Lung (tissue), 12 donors: Measurements from ENCODE around the gene IMMP1L. TPM values are rescaled to one million over a fixed set of nuclear protein-coding genes. Genes with fewer than 3 reads are reported as not detected.
"Not testable (repeated sequence)": the region's sequence is repeated elsewhere in the genome, so short reads cannot be mapped to it uniquely, and the experiment has no call there.

Experiments
- ATAC-seq: fragments of 200-7000 bp; cut with Tn5 transposase; one replicate; pipeline ENCODE4 v1.9.1; 2020; ENCODE audit warnings: moderate number of reproducible peaks; ENCODE audit not compliant: insufficient read depth, low FRiP score
- DNase-seq, 3 donors: peaks; one replicate each; pipeline ENCODE4 v3.0.0-alpha.2; 2013 to 2017
- H3K27ac ChIP-seq, 2 donors: one replicate each; pipeline ENCODE4 v1.5.1; 2013; ENCODE audit warnings: mild to moderate bottlenecking in 2 of 2, moderate library complexity in 2 of 2, control low read depth in 1 of 2, inconsistent platforms in 1 of 2, low read depth in 1 of 2, low read length in 1 of 2
- H3K27me3 ChIP-seq, 3 donors: one replicate each; pipeline ENCODE4 v1.5.1; 2013; ENCODE audit warnings: low read length in 2 of 3; ENCODE audit not compliant: control insufficient read depth in 3 of 3, insufficient read depth in 3 of 3
- H3K36me3 ChIP-seq, 4 donors: one replicate each; pipeline ENCODE4 v1.5.1; 2013; ENCODE audit warnings: low read length in 4 of 4, mild to moderate bottlenecking in 1 of 4, moderate library complexity in 1 of 4; ENCODE audit not compliant: control insufficient read depth in 4 of 4, insufficient read depth in 4 of 4
- H3K4me1 ChIP-seq, 5 donors: one replicate each; pipeline ENCODE4 v1.5.1; 2013; ENCODE audit warnings: low read length in 5 of 5, mild to moderate bottlenecking in 2 of 5, moderate library complexity in 1 of 5; ENCODE audit not compliant: control insufficient read depth in 5 of 5, insufficient read depth in 5 of 5
- H3K4me3 ChIP-seq: one replicate; pipeline ENCODE4 v1.5.1; 2013; ENCODE audit warnings: mild to moderate bottlenecking, control low read depth, moderate library complexity
- H3K9ac ChIP-seq, 2 donors: one replicate each; pipeline ENCODE4 v1.5.1; 2013; ENCODE audit warnings: low read length in 2 of 2, control low read depth in 1 of 2; ENCODE audit not compliant: insufficient read depth in 1 of 2
- H3K9me3 ChIP-seq, 4 donors: one replicate each; pipeline ENCODE4 v1.5.1; 2013; ENCODE audit warnings: low read length in 3 of 4, mild to moderate bottlenecking in 1 of 4, moderate library complexity in 1 of 4; ENCODE audit not compliant: control insufficient read depth in 4 of 4, insufficient read depth in 3 of 4
- CTCF ChIP-seq: IDR thresholded peaks from 2 replicates; pipeline ENCODE4 v1.5.1; 2012; ENCODE audit warnings: mild to moderate bottlenecking; ENCODE audit errors: control extremely low read depth, extremely low read depth
- WGBS, 2 donors: extraction: QIAGEN DNeasy Blood & Tissue Kit; methylation state at CpG; one replicate each; pipeline ENCODE4 v1.1.7; 2013; 5-methylcytosine and 5-hydroxymethylcytosine counted together
- polyA plus RNA-seq, 2 donors: library from polyadenylated mRNA; stranded (reverse); fragments of 200-250 nt; gene quantifications; one replicate each; pipeline ENCODE4 v1.2.1, GENCODE V29; 2013
- total RNA-seq, 2 donors: library from RNA; depleted of rRNA in 1 of 2; stranded (reverse); fragments of >200 nt in 1 of 2; gene quantifications; one replicate each; pipeline ENCODE4 v1.2.1, GENCODE V29; 2014 to 2021
- donor health status: control.
- donor health status: control.
- donor health status: Bipolar disorder and iron deficiency.
- donor health status: healthy.
- donor health status: DM: yes; HTN: yes; CAD: no.

Gene IMMP1L
- total and polyA plus RNA-seq, 4 donors, result 12.6 to 47.9 (median 19.2) TPM

- Histone ChIP-seq H3K36me3 (peaks cover 0 to 8% (median 2%) of the 10 kb centered on the region in 4 donors), H3K27me3 (no peaks in the 10 kb centered on the region), H3K4me1 (no peaks in the 10 kb centered on the region), H3K9ac (no peak overlapping the region), H3K9me3 (no peaks in the 10 kb centered on the region), H3K27ac (no peak overlapping the region), H3K4me3 (no peak overlapping the region)
- no peak for DNase-seq
- WGBS, 2 donors, result 89 to 98% methylated on average over 2 of the region's 2 CpGs
- no peak for TF ChIP-seq CTCF
- no peak for ATAC-seq
Measured at GRCh38 chr11:31500560-31500959, 8.9 kb downstream of the IMMP1L start.

GRCh38 chr11:31499576-31500178 is 9.7 kb downstream of the IMMP1L start:
- no peak overlapping the region for H3K27ac ChIP-seq
- peaks cover 0 to 4% (median 1%) of the 10 kb centered on the region in 4 donors for H3K36me3 ChIP-seq
- no peaks in the 10 kb centered on the region for H3K27me3 ChIP-seq
- no peaks in the 10 kb centered on the region for H3K9me3 ChIP-seq
- no peak overlapping the region for H3K4me3 ChIP-seq
- DNase-seq (no peak), ATAC-seq (no peak)
- no peaks in the 10 kb centered on the region for H3K4me1 ChIP-seq
- no peak for TF ChIP-seq CTCF
- no peak overlapping the region for H3K9ac ChIP-seq
- 96 to 97% methylated on average over 3 of the region's 3 CpGs for WGBS, 2 donors

- not testable (repeated sequence) for H3K4me1 ChIP-seq, H3K9me3 ChIP-seq, H3K9ac ChIP-seq, ATAC-seq, H3K27me3 ChIP-seq, H3K27ac ChIP-seq, H3K4me3 ChIP-seq, H3K36me3 ChIP-seq, DNase-seq
- 96 to 98% methylated on average over 4 of the region's 4 CpGs for WGBS, 2 donors
Measured at GRCh38 chr11:31493762-31494161, 15.7 kb downstream of the IMMP1L start.

GRCh38 chr11:31493235-31493634 is 16.2 kb downstream of the IMMP1L start:
- no peak overlapping the region for H3K4me3 ChIP-seq
- DNase-seq (no peak), ATAC-seq (no peak)
- no peak for TF ChIP-seq CTCF
- peaks cover 0 to 5% (median under 1%) of the 10 kb centered on the region in 4 donors for H3K36me3 ChIP-seq
- no peak overlapping the region for H3K9ac ChIP-seq
- H3K27ac ChIP-seq, result no peak overlapping the region
- 95 to 99% methylated on average over 4 of the region's 4 CpGs for WGBS, 2 donors
- no peaks in the 10 kb centered on the region for H3K9me3 ChIP-seq
- H3K27me3 ChIP-seq, result no peaks in the 10 kb centered on the region
- H3K4me1 ChIP-seq, result peaks cover 0 to 9% (median 6%) of the 10 kb centered on the region in 5 donors
